AG09309 (cell line): ENCODE measurements around the gene SRPX.

Experiments
- DNase-seq: peaks from one replicate; pipeline ENCODE4 v3.0.0-alpha.2; 2010; ENCODE audit warnings: low read depth
- H3K4me3 ChIP-seq: 2 replicates; pipeline ENCODE4 v1.5.1; 2011; ENCODE audit warnings: mild to moderate bottlenecking, low read depth, low read length, moderate library complexity; ENCODE audit not compliant: control insufficient read depth
- CTCF ChIP-seq: IDR thresholded peaks from 2 replicates; pipeline ENCODE4 v1.5.1; 2011; ENCODE audit warnings: mild to moderate bottlenecking, low read depth, low read length, inconsistent platforms; ENCODE audit not compliant: insufficient read depth, control insufficient read depth; ENCODE audit errors: missing control alignments

The SRPX gene

GRCh38 chrX:38214044-38214443 lies 6.6 kb downstream of the SRPX start:
- TF ChIP-seq CTCF = no peak
- DNase-seq = no peak
- H3K4me3 ChIP-seq = no peak overlapping the region

- H3K4me3 ChIP-seq = no peak overlapping the region
- no peak for DNase-seq
- TF ChIP-seq CTCF = no peak
Measured at GRCh38 chrX:38211891-38212635, 8.6 kb downstream of the SRPX start.

GRCh38 chrX:38206542-38206941 lies 14.1 kb downstream of the SRPX start:
- TF ChIP-seq CTCF = no peak
- no peak overlapping the region for H3K4me3 ChIP-seq
- no peak for DNase-seq

- no peak overlapping the region for H3K4me3 ChIP-seq
- DNase-seq = no peak
- TF ChIP-seq CTCF = peak; percentile 1
Measured at GRCh38 chrX:38206036-38206435, 14.6 kb downstream of the SRPX start.

GRCh38 chrX:38205039-38205438 lies 15.6 kb downstream of the SRPX start:
- DNase-seq = no peak
- no peak overlapping the region for H3K4me3 ChIP-seq
- no peak for TF ChIP-seq CTCF

- TF ChIP-seq CTCF = peak; percentile 62
- H3K4me3 ChIP-seq = no peak overlapping the region
- DNase-seq = no peak
Measured at GRCh38 chrX:38192007-38192810, 28.5 kb downstream of the SRPX start.
